NCI-H748 treated with DMSO at 0.1 percent for 48 hours (cell line): ENCODE results near the gene RAB27A.
"Not testable (repeated sequence)": the region's sequence is repeated elsewhere in the genome, so short reads cannot be mapped to it uniquely, and the experiment has no call there.

Source experiments
- DNase-seq: peaks from one replicate; lab custom pipeline; 2025; lab: John Stamatoyannopoulos, UW

The RAB27A gene

GRCh38 chr15:55281517-55282228 is 7.9 kb downstream of the RAB27A start:
- no peak for DNase-seq

GRCh38 chr15:55280589-55280988 is 9.0 kb downstream of the RAB27A start:
- DNase-seq = not testable (repeated sequence)

GRCh38 chr15:55279746-55280351 is 9.8 kb downstream of the RAB27A start:
- no peak for DNase-seq

GRCh38 chr15:55279100-55279745 is 10.4 kb downstream of the RAB27A start:
- no peak for DNase-seq

- DNase-seq = no peak
These were observed 11.9 kb downstream of the RAB27A start for GRCh38 chr15:55277715-55278114.

- DNase-seq = no peak
These were observed 12.5 kb downstream of the RAB27A start for GRCh38 chr15:55277116-55277564.

GRCh38 chr15:55276324-55276723 is 13.3 kb downstream of the RAB27A start:
- DNase-seq = no peak

GRCh38 chr15:55270291-55270690 is 19.3 kb downstream of the RAB27A start:
- DNase-seq = no peak

GRCh38 chr15:55268176-55268695 is 21.4 kb downstream of the RAB27A start:
- DNase-seq = no peak

GRCh38 chr15:55267401-55268175 is 22.0 kb downstream of the RAB27A start:
- no peak for DNase-seq

GRCh38 chr15:55266547-55266946 is 23.1 kb downstream of the RAB27A start:
- no peak for DNase-seq

GRCh38 chr15:55260562-55261131 is 29.0 kb downstream of the RAB27A start:
- no peak for DNase-seq

GRCh38 chr15:55257938-55258337 is 31.7 kb downstream of the RAB27A start:
- DNase-seq = no peak

GRCh38 chr15:55257012-55257670 is 32.5 kb downstream of the RAB27A start:
- no peak for DNase-seq

- no peak for DNase-seq
These were observed 33.2 kb downstream of the RAB27A start for GRCh38 chr15:55256281-55257011.

GRCh38 chr15:55255714-55256113 is 33.9 kb downstream of the RAB27A start:
- no peak for DNase-seq

GRCh38 chr15:55254916-55255679 is 34.5 kb downstream of the RAB27A start:
- no peak for DNase-seq

GRCh38 chr15:55253580-55253979 is 36.0 kb downstream of the RAB27A start:
- DNase-seq = no peak

- DNase-seq = not testable (repeated sequence)
These were observed 37.4 kb downstream of the RAB27A start for GRCh38 chr15:55252201-55252600.

- no peak for DNase-seq
These were observed 38.7 kb downstream of the RAB27A start for GRCh38 chr15:55250941-55251340.
